ENCODE data around the gene LINC00237.

Gene LINC00237

GRCh38 chr20:21046413-21047070 is 59.6 kb downstream of the LINC00237 start:
- DNase-seq (ENCODE audit: low read depth): no peak
